ENCODE data around the gene SLC23A2.

- TF ChIP-seq CTCF (IDR thresholded peaks at IDR 0.05; ENCODE audit: poor library complexity, severe bottlenecking) (no peak), POLR2AphosphoS5 (IDR thresholded peaks at IDR 0.05) (no peak), RAD21 (conservative IDR thresholded peaks at IDR 0.05) (no peak)
Observed at GRCh38 chr20:4817230-4817671, 184.1 kb downstream of the SLC23A2 start.

Measured in neural cell (in vitro differentiated cells).